Fibroblast of skin of abdomen (primary cell): Measurements from ENCODE around the gene JARID2.
A peak's percentile ranks its signal among the peaks of the same experiment; 100 is the strongest.

Experiments used
- DNase-seq: peaks from one replicate; pipeline ENCODE4 v3.0.0-alpha.2; 2013

Gene JARID2

DNA sequence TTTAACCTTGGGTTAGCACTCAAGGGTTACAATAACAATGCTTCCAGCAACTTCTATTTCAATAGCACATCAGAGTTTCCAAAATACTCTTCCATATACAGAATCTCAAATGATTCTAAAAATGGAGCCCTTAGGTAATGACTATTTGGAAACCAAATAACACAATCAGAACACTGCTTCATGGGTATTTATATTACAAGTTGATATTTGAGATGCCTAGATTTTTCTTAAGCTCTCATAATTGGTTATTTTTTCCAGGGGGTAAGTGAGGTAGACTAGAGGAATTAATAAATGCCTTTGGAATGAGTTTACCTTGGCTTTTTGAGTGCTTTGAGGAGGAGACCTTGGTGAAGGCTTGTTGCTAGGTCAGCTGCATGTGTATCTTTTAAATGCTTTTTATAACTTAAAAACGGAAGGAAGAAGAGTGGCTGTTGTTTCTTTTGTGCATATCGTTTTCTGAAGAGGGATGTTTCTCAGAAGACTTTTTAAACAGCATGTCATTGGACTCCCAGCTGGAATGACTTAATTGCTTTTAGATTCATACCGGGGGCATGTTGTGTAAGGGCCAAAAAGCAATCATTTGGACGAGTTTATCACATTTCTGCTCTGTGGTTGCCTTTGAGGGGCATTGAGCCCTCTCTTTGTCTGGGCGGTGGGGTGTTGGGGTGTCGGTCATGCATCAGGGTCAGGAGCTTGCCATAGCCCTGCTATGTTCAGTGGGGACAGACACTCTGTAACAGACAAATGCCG is 230.9 kb downstream of the JARID2 start:
- peak; percentile 25 for DNase-seq

DNA sequence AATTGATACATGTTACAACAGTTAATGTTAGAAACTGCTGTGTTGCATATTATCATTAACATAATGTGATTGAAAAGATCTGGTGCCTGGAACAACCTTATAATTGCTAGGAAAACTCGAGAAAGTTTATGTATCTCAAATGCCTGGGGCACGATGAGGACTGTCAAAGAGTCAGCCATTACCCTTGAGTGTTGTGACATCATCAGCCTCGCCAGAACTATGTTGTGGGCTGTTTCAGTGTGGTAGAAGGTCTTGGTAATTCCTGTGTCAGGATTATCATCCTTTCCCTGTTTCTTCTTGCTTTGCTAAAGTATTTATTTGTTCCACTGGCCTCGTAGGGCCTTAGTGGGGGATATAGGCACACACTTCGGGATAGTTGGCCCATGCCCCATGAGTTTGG is 231.9 kb downstream of the JARID2 start:
- no peak for DNase-seq

DNA sequence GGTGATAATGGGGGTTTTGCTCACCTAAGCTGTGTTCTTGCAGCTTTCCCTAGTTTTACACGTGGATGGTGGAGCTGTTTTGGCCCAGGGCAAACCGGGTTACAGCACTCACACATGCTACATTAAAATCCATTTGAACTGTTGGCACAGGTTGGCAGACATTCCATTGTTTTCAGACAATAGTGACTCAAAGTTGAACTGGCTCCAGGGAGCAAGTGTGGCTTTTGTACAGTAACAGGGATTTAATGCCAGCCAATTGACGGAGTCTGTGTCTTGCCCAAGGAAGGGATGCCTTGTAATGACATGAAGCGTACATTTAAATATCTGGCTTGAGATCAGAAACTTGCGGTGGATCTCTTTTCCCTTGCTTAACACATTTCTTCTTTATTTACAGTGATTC is 233.9 kb downstream of the JARID2 start:
- DNase-seq = peak; percentile 18

DNA sequence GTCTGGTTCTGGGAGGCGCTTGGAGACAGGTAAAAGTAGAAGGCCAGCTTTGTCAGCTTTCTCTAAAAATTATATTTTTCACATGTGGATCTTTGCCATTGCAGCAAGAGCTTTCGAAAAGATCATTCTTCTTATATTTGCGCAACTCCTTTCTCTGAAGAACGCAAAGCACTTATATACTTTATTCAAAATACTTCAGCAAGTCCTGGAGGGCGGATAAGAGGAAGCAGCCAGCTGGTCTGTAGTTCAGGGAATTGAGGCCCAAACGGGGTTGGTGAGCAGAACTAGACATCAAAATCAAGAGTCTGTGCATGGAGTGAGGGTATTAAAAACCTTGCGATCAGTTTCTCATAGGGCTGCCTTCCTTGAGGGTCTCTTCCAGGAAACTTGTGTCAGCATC is 234.7 kb downstream of the JARID2 start:
- DNase-seq = no peak

DNA sequence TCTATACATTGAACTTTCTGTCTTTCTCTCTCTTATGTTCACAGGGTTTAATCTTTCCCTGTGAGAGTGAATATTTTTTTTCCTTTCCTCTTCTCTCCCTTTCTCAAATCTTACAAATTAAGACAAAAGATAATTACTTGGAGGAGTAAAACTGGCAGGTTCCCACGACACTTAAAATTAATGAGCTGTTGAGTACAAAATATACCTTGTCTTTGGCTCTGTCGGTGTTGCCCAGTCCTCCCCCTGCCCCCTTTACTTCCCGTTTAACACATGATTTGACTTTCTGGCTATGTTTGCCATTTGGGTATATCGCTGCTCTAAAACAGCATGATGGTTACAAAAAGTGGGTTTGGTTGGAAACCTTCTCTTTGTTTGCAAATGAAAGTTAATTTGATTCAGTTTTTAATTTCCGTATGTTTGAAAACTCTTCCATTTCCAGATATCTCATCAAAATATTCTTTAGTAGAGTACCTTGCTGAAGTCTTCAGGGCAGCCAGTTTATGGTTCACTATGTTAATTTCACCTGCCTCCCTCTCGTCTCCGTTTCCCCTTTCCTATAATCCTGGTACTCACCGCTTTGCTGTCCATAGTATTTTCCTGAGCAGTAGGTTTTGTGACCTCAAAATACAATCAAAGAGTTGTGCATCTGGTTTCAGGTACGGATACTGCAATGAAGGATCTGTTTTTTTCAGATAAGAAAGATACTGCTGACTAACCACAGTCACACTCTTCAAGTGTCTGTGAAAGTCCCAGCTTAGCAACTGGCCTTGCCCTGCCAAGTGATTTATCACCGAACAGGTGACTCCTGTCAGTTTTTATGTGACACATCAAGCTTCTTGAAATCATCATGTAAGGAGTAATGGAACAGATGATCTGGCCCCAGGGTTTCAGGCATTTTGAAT is 235.8 kb downstream of the JARID2 start:
- DNase-seq = no peak

DNA sequence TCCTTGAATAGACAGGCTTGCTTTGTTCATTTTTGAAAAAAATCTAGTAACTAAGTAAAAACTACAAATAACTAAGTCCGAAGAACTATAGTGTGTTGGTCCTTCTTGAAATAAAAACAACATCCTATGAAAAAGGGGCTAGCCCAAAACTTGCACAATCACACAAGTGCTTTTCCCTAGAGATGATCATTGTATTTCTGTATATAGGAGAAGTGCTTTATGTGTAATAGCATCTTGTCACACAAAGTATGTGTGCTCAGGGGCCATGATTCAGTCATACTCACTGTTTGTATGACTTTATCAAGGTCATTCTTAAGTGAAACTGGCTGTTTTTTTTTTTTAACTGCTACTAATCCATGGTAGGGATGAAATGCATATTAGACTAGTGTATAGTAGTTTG is 237.2 kb downstream of the JARID2 start:
- no peak for DNase-seq

DNA sequence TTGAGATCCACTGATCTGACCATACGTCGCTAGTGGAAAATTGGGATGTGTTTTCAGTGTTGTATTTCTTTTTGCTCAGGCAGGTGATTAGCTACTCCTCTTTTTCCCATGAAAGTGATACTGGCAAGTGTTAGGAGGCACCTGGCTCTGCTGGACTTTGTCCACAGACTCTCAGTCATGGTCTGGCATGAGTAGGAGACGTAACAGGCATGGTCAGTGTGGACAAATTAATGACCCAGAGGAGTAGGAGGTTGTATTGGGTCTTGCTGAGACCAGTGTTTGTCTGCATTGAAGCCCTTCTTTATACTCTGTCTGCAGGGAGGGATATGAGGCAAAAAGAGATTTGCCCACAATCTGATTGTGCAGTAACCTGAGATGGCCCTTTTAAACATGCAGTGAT is 238.3 kb downstream of the JARID2 start:
- no peak for DNase-seq

DNA sequence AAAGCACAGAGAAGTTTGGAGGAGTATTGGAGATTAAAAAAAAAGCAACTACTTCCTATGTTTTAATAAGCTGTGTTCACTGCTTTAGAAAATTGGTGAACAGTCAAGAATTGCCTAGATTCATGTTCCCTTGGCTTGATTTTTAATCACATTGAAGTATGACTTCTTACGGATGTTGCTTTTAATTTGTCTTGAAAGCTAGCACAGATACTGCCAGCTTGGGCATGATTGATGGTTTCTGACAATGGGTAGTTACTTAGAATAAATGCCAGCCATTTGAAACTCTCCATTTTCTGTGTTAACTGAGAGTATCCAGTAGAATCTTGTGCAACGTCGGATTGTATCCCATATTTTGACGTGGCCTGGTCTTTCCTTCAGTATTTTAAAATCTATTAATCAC is 239.0 kb downstream of the JARID2 start:
- no peak for DNase-seq

DNA sequence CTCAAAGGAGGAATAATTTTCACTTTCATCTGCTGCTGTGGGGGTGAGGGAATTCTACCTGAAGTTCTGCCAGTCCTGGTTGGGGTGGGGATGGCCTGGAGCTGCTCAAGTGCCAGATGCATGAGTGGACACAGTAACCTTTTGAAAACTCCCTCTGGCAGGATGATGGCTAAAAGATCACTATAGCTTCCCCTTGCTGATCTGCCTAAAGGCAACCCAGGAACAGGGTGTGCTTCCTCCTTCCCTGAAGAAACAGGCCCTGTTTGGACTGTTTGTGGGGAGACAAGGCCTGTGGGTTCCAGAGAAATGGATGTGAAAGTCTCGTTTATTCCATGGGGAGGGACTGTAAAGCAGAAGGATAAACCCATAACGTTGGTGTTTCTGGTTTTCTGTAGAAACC is 240.1 kb downstream of the JARID2 start:
- DNase-seq = no peak

DNA sequence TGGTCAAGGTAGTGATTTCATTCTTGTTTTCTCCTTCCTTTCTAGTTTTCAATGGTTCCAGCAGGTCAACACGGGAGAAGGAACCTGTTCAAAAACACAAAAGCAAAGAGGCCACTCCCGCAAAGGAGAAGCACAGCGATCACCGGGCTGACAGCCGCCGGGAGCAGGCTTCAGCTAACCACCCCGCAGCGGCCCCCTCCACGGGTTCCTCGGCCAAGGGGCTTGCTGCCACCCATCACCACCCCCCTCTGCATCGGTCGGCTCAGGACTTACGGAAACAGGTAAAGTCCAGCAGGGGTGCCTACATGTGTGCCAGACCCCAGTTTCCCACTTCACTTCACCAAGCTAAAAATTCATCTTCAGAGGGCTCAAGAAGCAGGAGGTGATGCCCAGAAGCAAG is 241.4 kb downstream of the JARID2 start:
- no peak for DNase-seq

DNA sequence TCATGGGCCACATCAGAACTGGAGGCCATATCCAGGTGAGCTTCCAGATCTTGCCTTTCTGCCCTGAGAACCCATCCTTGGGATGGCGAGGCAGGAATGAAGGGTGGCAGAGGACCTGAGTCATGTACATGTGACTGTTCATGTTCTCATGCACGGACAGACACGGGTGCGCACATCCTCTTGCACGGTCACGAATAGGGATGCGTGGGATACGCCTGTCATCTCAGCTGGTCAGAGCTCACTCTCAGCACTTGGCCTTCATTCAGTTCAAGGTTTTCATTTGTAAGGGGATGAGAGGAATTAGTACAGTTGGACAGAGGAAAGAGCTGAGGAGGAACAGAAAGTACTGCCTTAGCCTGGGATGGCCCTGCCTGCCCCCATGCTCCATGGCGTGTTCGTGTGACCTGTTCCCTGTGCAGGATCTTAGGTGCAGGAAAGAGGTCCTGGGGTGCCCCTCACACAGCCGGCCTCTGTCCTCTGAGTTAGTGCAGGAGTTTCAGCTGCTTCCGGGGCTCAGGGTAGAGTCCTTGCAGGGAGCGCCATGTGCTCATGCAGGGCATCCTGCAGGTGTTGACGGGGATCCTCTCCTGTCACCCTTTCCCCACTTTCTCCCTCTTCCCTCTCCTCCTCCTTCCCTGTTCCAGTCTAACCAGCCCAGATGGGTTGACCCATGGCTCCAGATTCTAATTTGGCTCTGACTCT is 243.5 kb downstream of the JARID2 start:
- no peak for DNase-seq

DNA sequence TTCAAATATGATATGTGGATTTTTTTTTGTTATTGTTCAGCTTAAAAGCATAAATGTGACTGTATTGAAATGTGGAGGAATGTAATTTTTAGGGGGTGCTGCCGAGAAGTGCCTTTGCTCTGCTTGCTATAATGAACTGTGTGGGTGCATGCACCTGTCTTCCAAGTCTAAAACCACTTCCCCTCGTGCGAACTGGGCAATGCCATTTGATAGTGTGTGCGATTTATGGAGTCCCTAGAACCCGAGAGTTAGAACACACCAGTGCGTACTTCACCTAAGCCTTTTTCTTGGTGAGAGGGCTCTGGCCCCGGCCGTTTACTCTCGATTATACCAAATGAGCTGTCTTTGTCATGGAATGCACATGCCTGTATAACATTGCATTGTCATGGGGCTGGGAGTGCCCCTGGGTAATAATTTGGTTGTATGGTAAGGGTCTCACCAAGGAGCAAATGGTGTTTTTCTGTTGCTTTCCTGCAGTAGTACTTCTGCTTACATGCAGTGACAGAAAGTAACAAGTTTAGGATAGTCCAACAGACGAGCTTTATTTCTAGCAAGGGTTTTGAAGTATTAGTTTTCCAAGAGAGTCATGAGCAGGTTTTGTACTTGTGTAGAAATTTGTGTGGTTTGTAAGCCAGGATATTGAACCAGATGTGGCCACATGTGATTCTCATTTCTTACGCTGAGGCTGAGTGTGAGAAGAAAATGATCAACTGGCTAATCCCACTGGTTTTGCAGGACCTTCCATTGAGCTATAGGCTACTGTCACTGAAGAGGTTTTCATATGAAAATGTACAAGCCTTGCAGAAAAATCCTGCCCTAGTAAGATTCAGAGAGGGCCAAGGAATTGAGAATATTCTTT is 244.6 kb downstream of the JARID2 start:
- no peak for DNase-seq

DNA sequence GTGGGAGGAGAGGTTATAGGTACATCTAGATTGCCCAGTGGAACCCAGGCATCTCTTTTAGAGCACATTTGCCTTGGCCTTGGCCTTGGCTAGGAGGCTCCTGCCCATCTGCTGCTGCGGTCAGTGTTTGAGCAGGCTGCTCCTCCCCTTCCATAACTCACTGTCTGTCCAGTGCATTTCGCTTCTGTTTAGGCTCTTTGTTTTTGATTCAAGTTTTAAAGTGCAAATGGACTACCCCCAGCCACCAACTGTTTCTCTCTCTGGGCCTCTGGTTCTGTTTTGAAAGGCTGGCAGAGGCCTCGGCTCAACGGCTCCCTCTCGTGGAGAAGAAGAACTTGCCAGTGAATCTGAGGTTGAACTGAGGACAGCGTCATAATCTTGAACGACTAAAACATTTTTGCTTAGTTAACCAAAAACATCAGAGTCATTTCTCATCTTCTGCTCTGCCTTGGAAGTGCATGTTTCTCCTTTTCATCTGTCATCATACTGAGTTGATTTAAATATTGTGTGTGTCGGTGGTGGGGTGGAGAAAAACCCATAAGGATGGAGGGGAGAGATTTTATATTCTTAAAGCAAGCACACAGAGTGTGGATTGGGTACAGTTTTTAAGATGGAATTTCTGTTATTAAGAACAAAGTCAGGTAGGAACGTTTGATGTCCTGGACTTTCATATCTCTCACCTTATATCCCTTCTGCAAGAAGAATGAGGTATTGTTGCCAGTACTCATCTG is 245.6 kb downstream of the JARID2 start:
- DNase-seq = peak; percentile 78

DNA sequence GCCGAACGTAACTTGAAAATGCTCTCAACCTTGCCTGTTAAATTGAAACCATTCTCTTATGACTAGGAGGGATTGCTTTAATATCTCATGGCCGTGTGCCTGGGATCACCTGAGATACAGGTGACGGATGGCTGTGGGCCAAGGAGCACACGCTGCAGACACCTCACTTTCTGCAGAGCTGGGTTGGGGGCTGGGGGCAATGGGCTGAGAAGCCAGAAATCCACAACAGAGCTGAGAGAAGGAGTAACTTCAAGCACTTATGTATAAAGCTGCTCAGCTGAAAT is 246.1 kb downstream of the JARID2 start:
- DNase-seq = no peak

DNA sequence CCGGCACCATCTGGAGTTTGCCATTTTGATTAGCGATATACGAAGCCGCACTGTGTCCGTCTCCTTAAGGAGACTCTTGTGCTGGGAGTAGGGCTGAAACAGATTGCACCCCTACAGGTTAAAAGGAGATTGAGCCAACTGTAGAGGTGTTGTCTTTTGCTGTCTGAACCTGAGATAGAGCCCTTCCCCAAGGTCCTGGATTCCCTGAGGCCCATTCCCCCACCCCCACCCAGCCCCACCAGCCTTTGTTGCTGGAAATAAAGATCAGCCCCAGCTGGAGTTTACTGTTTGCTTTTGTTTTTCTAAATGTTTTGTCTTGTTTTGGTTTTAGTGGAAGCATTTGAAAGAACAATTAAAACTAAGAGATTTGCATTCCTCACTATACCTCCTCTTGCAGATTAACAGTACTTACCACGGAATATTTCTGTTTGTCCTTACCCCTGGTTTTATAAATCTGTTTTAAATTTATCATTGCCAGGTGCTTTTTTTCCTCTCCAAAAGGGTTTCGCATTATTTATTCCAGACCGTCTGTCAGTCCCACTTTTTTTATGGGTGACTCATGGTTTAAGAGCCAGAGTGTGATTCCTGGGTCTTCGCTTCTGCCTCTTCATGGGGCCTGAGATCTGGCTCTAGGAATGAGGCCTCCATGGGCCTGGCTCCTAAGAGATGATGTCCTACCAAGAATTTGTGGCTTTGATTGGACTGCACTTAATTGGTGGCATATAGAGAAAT is 247.7 kb downstream of the JARID2 start:
- DNase-seq = peak; percentile 84

DNA sequence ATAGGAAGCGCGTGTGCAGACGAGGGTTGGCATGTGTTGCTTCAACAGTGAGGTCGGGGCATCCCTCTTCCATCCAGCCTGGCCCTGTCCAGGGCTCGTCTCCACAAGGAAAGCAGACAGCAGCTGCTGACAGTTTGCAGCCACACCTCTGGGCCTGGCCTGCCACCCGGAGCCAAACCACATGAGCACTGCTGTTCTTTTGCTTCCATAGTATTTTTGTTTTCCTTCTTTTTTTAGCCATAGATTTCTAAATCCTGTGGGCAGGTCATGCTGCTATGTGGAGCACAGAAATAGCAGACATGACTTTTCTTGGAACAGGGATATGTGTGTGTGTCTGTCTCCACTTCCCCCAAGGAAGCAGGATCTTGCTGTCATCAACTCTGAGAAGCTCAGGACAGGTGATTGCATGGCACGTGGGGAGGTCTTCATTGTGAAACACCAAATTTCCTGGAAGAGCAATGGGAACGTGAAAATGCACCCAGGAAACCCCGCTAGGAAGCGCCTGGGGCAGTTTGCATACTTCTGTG is 249.6 kb downstream of the JARID2 start:
- no peak for DNase-seq

DNA sequence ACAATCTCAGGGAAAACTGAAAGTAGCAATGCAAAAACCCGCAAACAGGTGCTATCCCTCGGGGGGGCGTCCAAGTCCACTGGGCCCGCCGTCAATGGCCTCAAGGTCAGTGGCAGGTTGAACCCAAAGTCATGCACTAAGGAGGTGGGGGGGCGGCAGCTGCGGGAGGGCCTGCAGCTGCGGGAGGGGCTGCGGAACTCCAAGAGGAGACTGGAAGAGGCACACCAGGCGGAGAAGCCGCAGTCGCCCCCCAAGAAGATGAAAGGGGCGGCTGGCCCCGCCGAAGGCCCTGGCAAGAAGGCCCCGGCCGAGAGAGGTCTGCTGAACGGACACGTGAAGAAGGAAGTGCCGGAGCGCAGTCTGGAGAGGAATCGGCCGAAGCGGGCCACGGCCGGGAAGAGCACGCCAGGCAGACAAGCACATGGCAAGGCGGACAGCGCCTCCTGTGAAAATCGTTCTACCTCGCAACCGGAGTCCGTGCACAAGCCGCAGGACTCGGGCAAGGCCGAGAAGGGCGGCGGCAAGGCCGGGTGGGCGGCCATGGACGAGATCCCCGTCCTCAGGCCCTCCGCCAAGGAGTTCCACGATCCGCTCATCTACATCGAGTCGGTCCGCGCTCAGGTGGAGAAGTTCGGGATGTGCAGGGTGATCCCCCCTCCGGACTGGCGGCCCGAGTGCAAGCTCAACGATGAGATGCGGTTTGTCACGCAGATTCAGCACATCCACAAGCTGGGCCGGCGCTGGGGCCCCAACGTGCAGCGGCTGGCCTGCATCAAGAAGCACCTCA is 250.7 kb downstream of the JARID2 start:
- no peak for DNase-seq

DNA sequence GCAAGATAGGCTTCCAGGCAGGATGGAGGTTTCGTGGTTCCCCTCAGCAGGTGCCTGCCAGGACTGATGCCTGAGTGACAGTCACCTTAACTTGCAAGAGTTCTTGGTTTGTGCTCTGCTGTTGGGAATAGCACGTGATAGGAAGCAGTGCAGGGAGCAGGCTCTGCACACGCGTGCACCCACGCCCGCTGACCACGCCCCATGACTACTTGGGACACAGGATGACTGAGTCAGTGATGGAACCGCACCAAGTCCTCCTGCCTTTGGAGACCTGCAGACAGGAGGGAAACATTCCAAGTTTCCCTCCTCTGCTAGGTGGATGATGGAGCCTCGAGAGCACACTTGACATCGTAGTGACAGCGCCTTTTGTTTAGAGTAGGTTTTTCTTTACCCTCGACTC is 252.8 kb downstream of the JARID2 start:
- no peak for DNase-seq

DNA sequence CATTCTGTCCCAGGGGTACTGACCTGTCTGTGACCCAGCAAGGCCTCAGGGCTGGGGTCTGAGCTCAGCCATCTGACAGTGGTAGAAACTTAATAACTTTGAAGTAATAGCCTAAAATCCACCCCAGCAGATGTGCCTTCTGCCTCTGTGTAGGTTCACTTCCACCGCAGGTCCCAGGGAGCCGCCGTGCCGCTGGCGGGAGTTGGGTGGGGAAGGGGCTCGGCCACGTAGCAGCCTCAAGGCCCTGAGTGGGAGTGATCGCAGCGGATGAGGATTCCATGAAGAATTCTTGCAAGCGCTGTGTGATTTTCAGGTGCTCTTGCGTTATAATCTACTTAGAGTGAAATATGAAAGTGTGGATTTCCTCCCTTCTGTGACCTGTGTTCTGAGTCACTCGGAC is 253.3 kb downstream of the JARID2 start:
- no peak for DNase-seq

DNA sequence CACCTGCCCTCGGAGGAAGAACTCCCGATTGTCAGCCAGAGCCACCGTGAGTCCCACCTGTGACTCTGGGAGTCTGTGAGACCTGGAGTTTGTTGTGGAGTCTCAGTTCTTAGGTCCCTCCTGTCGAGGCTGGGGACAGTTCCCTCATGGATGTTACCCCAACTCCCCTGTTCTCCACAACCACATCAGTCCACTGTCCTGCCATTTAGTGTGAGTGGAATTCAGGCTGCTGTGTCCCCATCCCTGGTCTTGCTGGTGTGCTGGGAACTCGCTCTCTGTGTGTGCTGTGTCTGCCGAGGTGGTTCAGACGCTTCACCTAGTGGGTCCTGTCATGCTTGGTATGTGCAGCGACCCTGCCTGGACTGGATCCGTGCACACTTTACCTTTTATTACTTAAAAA is 253.7 kb downstream of the JARID2 start:
- DNase-seq = no peak
